ENCODE results near the gene TM7SF2. TPM values are rescaled to one million over a fixed set of nuclear protein-coding genes. Genes with fewer than 3 reads are reported as not detected.
A peak's percentile ranks its signal among the peaks of the same experiment; 100 is the strongest.

The TM7SF2 gene
- polyA plus RNA-seq, 3 donors = 1.8 to 4.5 (median 1.8) TPM

DNA sequence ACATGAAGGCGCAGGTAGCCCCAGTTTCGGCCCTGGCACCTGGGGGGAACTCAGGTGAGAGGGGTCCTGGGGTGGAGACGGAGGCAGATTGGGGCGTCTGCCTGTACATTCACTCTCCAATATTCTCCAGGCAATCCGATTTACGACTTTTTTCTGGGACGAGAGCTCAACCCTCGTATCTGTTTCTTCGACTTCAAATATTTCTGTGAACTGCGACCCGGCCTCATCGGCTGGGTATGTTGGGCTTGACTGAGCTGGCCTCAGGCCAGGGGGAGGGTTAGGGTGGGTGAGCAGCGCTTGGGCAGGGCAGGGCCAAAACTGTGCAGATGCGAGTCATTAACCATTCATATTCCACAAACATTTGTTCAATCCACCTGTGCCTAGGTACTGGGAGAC lies 1.7 kb downstream of the TM7SF2 start:
- peaks cover 35% of the 10 kb centered on the region for H4K20me1 ChIP-seq (ENCODE audit: insufficient read depth, low read length)
- H3K4me1 ChIP-seq (ENCODE audit: control insufficient read depth in 1 of 2, insufficient read depth in 2 of 2, low read length in 2 of 2) = peaks cover 38 to 54% of the 10 kb centered on the region in 2 donors
- WGBS (ENCODE audit: insufficient coverage) = 26% methylated on average over 7 of the region's 14 CpGs
- H3K4me3 ChIP-seq (replicated peaks in 1 of 3; ENCODE audit: low read depth in 2 of 3, low read length in 3 of 3) = no peak overlapping the region
- H3K79me2 ChIP-seq (ENCODE audit: insufficient read depth, low read length) = peaks cover 16% of the 10 kb centered on the region
- intact Hi-C loops (cut with micrococcal nuclease) = loop anchor here in 1 of 2 donors (5.0 kb wide), 2 partner anchors 69 to 101 kb away; partner anchors contain the start of genes ARL2 and CAPN1
- Mint-ChIP-seq H3K27me3 (ENCODE audit: low read depth in 3 of 3) (peaks cover 13 to 22% (median 15%) of the 10 kb centered on the region in 3 donors), H3K36me3 (peaks cover 23 to 28% of the 10 kb centered on the region in 2 donors), H3K27ac (no peak overlapping the region), H3K9me3 (peaks cover 0 to 6% (median 0%) of the 10 kb centered on the region in 7 donors), H3K4me1 (peaks cover 45% of the 10 kb centered on the region), H3K4me3 (peak overlapping the region; percentile 76 to 80)
- H3K9ac ChIP-seq (ENCODE audit: insufficient read depth, low read length, poor library complexity, severe bottlenecking) = no peak overlapping the region
- H3K4me2 ChIP-seq (replicated peaks; ENCODE audit: extremely low read depth, low read length, poor library complexity, severe bottlenecking) = peak overlapping the region; percentile 95
- DNase-seq = no peak
- peaks cover 0 to 15% of the 10 kb centered on the region in 2 donors for H3K27me3 ChIP-seq (ENCODE audit: control insufficient read depth in 2 of 2, insufficient read depth in 2 of 2, low read length in 2 of 2)
- H3K36me3 ChIP-seq (replicated peaks in 1 of 2; ENCODE audit: control insufficient read depth in 1 of 2, insufficient read depth in 2 of 2, low read length in 2 of 2) = peaks cover 15 to 20% of the 10 kb centered on the region in 2 donors
- no peaks in the 10 kb centered on the region for H3K9me3 ChIP-seq (replicated peaks in 1 of 2; ENCODE audit: control insufficient read depth in 1 of 2, insufficient read depth in 1 of 2, low read length in 2 of 2)
- H3K27ac ChIP-seq (ENCODE audit: low read depth in 1 of 2, low read length in 2 of 2) = no peak overlapping the region
- H2AFZ ChIP-seq (ENCODE audit: insufficient read depth, low read depth, low read length, poor library complexity, severe bottlenecking) = no peak overlapping the region
- TF ChIP-seq, protein P1, sequence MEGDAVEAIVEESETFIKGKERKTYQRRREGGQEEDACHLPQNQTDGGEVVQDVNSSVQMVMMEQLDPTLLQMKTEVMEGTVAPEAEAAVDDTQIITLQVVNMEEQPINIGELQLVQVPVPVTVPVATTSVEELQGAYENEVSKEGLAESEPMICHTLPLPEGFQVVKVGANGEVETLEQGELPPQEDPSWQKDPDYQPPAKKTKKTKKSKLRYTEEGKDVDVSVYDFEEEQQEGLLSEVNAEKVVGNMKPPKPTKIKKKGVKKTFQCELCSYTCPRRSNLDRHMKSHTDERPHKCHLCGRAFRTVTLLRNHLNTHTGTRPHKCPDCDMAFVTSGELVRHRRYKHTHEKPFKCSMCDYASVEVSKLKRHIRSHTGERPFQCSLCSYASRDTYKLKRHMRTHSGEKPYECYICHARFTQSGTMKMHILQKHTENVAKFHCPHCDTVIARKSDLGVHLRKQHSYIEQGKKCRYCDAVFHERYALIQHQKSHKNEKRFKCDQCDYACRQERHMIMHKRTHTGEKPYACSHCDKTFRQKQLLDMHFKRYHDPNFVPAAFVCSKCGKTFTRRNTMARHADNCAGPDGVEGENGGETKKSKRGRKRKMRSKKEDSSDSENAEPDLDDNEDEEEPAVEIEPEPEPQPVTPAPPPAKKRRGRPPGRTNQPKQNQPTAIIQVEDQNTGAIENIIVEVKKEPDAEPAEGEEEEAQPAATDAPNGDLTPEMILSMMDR (IDR thresholded peaks at IDR 0.05) = no peak

- H3K79me2 ChIP-seq (ENCODE audit: insufficient read depth, low read length) = peaks cover 16% of the 10 kb centered on the region
- DNase-seq = no peak
- H3K4me1 ChIP-seq (ENCODE audit: control insufficient read depth in 1 of 2, insufficient read depth in 2 of 2, low read length in 2 of 2) = peaks cover 38 to 54% of the 10 kb centered on the region in 2 donors
- no peak overlapping the region for H3K9ac ChIP-seq (ENCODE audit: insufficient read depth, low read length, poor library complexity, severe bottlenecking)
- H3K4me3 Mint-ChIP-seq = peak overlapping the region in 1 of 2 donors; percentile 76
- no peak overlapping the region for H3K27ac Mint-ChIP-seq
- H3K4me1 Mint-ChIP-seq = peaks cover 47% of the 10 kb centered on the region
- peaks cover 17 to 20% of the 10 kb centered on the region in 2 donors for H3K36me3 ChIP-seq (replicated peaks in 1 of 2; ENCODE audit: control insufficient read depth in 1 of 2, insufficient read depth in 2 of 2, low read length in 2 of 2)
- WGBS (ENCODE audit: insufficient coverage) = 84% methylated on average over 4 of the region's 6 CpGs
- H3K36me3 Mint-ChIP-seq = peaks cover 27 to 30% of the 10 kb centered on the region in 2 donors
- no peak overlapping the region for H3K27ac ChIP-seq (ENCODE audit: low read depth in 1 of 2, low read length in 2 of 2)
- H3K27me3 ChIP-seq (ENCODE audit: control insufficient read depth in 2 of 2, insufficient read depth in 2 of 2, low read length in 2 of 2) = peaks cover 0 to 15% of the 10 kb centered on the region in 2 donors
- H4K20me1 ChIP-seq (ENCODE audit: insufficient read depth, low read length) = peaks cover 36% of the 10 kb centered on the region
- H3K4me2 ChIP-seq (replicated peaks; ENCODE audit: extremely low read depth, low read length, poor library complexity, severe bottlenecking) = no peak overlapping the region
- H3K4me3 ChIP-seq (replicated peaks in 1 of 3; ENCODE audit: low read depth in 2 of 3, low read length in 3 of 3) = no peak overlapping the region
- TF ChIP-seq, protein P1 (IDR thresholded peaks at IDR 0.05) = no peak
- H3K9me3 Mint-ChIP-seq = peaks cover 0 to 6% (median 0%) of the 10 kb centered on the region in 7 donors
- H3K27me3 Mint-ChIP-seq (ENCODE audit: low read depth in 3 of 3) = peaks cover 13 to 22% (median 15%) of the 10 kb centered on the region in 3 donors
- no peaks in the 10 kb centered on the region for H3K9me3 ChIP-seq (replicated peaks in 1 of 2; ENCODE audit: control insufficient read depth in 1 of 2, insufficient read depth in 1 of 2, low read length in 2 of 2)
- no peak overlapping the region for H2AFZ ChIP-seq (ENCODE audit: insufficient read depth, low read depth, low read length, poor library complexity, severe bottlenecking)
- intact Hi-C loops (cut with micrococcal nuclease) = loop anchor here in 1 of 2 donors (5.0 kb wide), 2 partner anchors 68 to 102 kb away; partner anchors contain the start of genes ARL2 and CAPN1
Observed at GRCh38 chr11:65113839-65114238, 2.2 kb downstream of the TM7SF2 start.
